Stimulated activated CD8-positive, alpha-beta memory T cell treated with anti-CD3 and anti-CD28 coated beads, Interleukin-7, amount 100 ng/mL, for 4 hours (primary cell): ENCODE results near the gene FOXN3.
"Not testable (repeated sequence)": the region's sequence is repeated elsewhere in the genome, so short reads cannot be mapped to it uniquely, and the experiment has no call there.

Source experiments
- DNase-seq, 2 donors: peaks; one replicate each; pipeline ENCODE4 v3.0.0-alpha.2; 2020; ENCODE audit warnings: low read depth in 2 of 2

The FOXN3 gene

GRCh38 chr14:89303456-89304435 lies 113.3 kb downstream of the FOXN3 start:
- no peak for DNase-seq

DNA sequence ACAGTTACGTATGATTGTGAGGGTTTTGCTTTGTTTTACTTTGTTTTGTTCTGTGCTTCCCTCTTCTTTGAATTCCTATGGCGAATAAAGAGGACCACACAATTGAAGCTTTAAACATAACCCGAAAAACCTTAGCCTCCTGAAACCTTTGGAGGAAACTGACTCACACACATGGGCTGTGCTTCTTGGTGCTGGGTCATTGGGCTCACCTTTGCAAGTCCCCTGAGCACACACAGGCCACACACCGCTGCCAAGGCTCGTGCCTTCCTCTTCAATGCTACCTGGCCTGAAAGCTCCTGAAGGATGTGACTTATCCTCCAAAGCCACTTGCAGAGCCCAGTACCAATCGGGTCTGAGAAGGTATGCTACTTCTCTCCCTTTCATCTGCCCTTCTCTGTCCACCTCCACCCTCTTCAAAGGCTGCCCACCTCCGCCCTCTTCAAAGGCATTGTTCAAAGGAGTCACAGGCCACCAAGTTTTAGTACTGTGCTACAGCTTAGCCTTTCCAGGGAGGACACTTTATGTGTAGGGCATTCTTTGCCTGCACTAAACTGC lies 114.6 kb downstream of the FOXN3 start:
- no peak for DNase-seq

- no peak for DNase-seq
These were observed 117.4 kb downstream of the FOXN3 start for GRCh38 chr14:89299587-89299986.

GRCh38 chr14:89298056-89298834 lies 118.8 kb downstream of the FOXN3 start:
- DNase-seq: no peak

DNA sequence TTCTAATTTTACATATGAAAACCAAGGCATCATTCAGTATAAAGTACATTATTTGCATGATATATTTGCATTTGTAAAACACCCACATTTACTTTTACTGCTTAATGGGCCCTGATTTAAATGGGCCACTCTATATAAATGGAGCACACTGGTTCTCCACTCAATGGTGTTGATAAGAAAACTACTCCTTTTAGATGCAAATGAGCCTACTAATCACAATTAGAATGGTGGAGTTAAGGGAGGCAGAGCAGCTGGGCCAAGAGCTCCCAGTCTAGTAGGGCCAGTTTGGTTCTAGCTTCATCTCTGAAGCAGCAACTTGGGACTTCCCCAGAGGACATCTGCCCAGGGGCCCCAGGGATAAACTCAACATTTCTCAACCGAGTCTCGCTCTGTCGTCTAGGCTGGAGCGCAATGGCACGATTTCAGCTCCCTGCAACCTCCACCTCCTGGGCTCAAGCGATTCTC lies 120.7 kb downstream of the FOXN3 start:
- DNase-seq: no peak

- no peak for DNase-seq
These were observed 122.2 kb downstream of the FOXN3 start for GRCh38 chr14:89294872-89295271.

GRCh38 chr14:89294469-89294868 lies 122.6 kb downstream of the FOXN3 start:
- DNase-seq: not testable (repeated sequence)

DNA sequence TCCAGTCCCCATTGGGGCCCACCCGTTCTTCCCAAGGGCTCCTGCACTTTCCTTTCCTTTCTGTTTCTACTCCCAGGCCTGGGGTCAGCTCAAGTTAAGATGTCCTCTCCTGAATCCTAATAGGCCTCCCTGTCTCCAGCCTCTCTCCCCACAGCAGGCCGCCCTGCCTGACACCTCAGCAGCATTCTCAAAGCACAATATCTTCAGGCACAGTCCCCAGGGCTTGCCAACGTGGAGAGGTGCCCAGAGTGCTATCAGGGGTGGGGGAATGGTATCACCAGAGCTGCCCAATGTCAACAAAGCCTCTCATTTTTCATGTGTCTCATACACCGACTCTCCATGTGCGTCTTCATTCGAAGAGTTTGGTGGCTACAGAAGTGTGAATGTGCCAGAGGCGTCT lies 123.0 kb downstream of the FOXN3 start:
- DNase-seq: no peak

GRCh38 chr14:89293314-89293916 lies 123.6 kb downstream of the FOXN3 start:
- no peak for DNase-seq

- DNase-seq: no peak
These were observed 124.3 kb downstream of the FOXN3 start for GRCh38 chr14:89292579-89293313.

GRCh38 chr14:89291351-89291940 lies 125.6 kb downstream of the FOXN3 start:
- no peak for DNase-seq

DNA sequence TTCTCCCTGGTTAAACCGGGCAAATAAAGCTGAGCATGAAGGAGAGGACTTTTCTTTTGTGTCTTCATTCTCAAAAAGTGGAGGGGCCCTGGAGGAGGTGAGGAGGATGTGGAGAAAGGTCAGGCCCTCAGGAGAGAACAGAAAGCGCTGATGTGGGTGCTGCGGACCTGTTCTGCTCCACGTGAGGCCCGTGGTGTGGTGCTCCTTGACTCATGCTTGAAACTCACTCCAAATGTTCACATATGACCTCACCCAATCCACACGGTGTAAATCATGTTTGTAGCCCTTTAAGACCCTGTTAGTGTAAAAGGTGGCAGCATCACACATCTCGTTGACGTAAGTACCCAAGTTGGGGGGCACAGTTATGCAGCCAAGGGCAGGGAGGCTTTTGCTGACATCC lies 126.2 kb downstream of the FOXN3 start:
- no peak for DNase-seq

- DNase-seq: no peak
These were observed 127.6 kb downstream of the FOXN3 start for GRCh38 chr14:89289477-89289876.

GRCh38 chr14:89288114-89288513 lies 128.9 kb downstream of the FOXN3 start:
- DNase-seq: no peak

- no peak for DNase-seq
These were observed 132.5 kb downstream of the FOXN3 start for GRCh38 chr14:89284333-89285058.

- DNase-seq: peak in 1 of 2 donors; percentile 15
These were observed 133.5 kb downstream of the FOXN3 start for GRCh38 chr14:89283327-89284060.

DNA sequence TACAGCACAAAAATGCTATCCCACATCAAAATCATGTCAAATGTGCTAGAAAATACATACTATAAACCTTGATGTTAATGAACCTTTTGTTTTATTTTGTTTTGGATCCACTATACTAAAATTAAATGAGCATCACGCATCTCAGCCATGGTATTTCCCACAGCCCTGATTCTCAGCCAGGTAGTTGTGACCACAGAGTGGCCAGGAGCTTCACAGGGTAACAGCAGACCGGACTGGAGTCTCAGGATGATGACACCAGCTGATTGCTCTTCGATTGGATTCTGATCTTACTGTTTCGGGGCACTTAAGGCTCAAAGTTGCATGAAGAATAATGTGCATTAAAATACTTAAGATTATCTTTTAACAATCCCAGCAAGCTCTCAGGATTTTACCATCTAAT lies 134.8 kb downstream of the FOXN3 start:
- no peak for DNase-seq

DNA sequence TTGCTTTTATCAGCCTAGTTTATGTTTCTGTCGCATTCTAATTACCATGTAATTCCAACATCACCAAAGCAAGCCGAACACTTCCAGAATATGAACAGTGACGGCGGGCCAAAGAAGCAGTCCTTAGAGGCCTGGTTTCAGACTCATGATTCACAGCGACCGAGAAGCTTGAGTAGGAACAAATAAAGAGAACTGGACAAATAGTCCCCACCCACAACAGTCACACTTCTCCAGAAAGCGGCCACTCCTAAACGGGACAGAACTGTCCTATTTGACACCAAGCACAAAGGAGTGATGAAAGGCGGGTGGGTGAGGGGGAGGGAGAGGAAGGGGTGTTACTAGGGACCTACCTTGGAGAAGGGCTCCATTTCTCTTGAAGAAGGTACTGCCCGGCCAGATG lies 136.4 kb downstream of the FOXN3 start:
- DNase-seq: no peak

- no peak for DNase-seq
These were observed 137.3 kb downstream of the FOXN3 start for GRCh38 chr14:89279649-89280232.
